Activated CD8-positive, alpha-beta T cell treated with anti-CD3 and anti-CD28 coated beads for 36 hours (primary cell): Measurements from ENCODE around the gene BDKRB2. TPM values are rescaled to one million over a fixed set of nuclear protein-coding genes. Genes with fewer than 3 reads are reported as not detected.

Experiments used
- ATAC-seq: fragments of 200-7000 bp; cut with Tn5 transposase; one replicate; pipeline ENCODE4 v1.10.0; 2021; ENCODE audit warnings: mild to moderate bottlenecking, moderate library complexity
- CTCF ChIA-PET: fragments of 350-600 bp; sonication (Branson Sonifier 250); formaldehyde crosslinking; loops from one replicate; lab custom pipeline; 2021; ENCODE audit warnings: antibody characterized with exemption; lab: Charles Lee
- POLR2A ChIA-PET: fragments of 350-600 bp; sonication (Branson Sonifier 250); formaldehyde crosslinking; loops from one replicate; lab custom pipeline; 2021; ENCODE audit warnings: antibody characterized with exemption; lab: Charles Lee
- DNase-seq: peaks from one replicate; pipeline ENCODE4 v3.0.0-alpha.2; 2020
- H3K27ac Mint-ChIP-seq: one replicate; pipeline ENCODE4 v1.8.0; 2021; ENCODE audit warnings: mild to moderate bottlenecking, mixed read lengths
- H3K27me3 Mint-ChIP-seq: one replicate; pipeline ENCODE4 v1.8.0; 2021; ENCODE audit warnings: mixed read lengths
- H3K36me3 Mint-ChIP-seq: one replicate; pipeline ENCODE4 v1.8.0; 2021; ENCODE audit warnings: low read depth, mixed read lengths
- H3K4me1 Mint-ChIP-seq: one replicate; pipeline ENCODE4 v1.8.0; 2021; ENCODE audit warnings: low read depth, mixed read lengths
- H3K4me3 Mint-ChIP-seq: one replicate; pipeline ENCODE4 v1.8.0; 2021; ENCODE audit warnings: mild to moderate bottlenecking, moderate library complexity, mixed read lengths
- H3K9me3 Mint-ChIP-seq: one replicate; pipeline ENCODE4 v1.8.0; 2021; ENCODE audit warnings: mixed read lengths
- intact Hi-C: fragments of 100-400 bp; cut with micrococcal nuclease; formaldehyde crosslinking; loops from one replicate; pipeline ENCODE4 v1.10.0; 2022
- total RNA-seq, 2 experiments: library from RNA; stranded (reverse); gene quantifications; one replicate each; pipeline ENCODE4 v1.2.3, GENCODE V29; 2021
- TF ChIP-seq, protein P1 (sequence below): fragments of 200-600 bp; IDR thresholded peaks from one replicate; pipeline ENCODE4 v1.8.0; 2022; ENCODE audit warnings: antibody characterized with exemption, mild to moderate bottlenecking

The BDKRB2 gene
- total RNA-seq, 2 experiments from 2014 or later = not detected

DNA sequence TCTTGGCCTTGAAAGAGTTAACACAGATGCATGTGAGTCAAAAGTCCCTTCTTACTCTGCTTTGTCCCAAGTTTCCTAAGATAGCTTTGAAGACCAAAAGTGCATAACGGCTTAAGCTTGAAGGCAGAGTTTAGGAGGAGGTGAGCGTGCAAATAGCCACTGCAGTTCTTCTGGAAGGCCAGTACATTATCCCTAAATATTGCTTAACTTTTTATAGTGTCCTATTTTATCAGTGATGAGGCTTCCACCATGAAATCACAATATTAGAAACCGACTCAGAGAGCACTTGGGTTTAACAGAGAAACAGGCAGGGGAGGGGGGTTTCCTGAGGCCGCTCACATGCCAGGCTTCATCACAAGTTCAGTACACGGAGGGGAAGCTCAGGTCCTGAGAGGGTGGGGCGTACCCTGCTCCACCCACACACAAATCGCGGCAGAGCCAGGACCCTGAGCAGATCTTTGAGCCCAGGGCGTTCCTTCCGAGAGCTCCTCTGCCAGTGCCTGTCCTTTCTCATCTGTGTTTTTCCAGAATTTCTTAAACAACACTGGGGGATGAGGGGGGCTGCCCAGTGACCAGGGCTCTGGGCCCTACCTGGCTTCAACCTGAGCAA is 26.8 kb upstream of the BDKRB2 start:
- Mint-ChIP-seq H3K4me3 (no peak overlapping the region), H3K27ac (no peak overlapping the region), H3K27me3 (peaks cover 12% of the 10 kb centered on the region), H3K9me3 (no peaks in the 10 kb centered on the region), H3K4me1 (peaks cover 5% of the 10 kb centered on the region), H3K36me3 (no peaks in the 10 kb centered on the region)
- ChIA-PET CTCF (no interaction called here), POLR2A (interaction anchor here (0.9 kb wide), 1 partner anchor 24 kb away, joined by 3 read pairs; no protein-coding TSS in a partner anchor)
- TF ChIP-seq, protein P1, sequence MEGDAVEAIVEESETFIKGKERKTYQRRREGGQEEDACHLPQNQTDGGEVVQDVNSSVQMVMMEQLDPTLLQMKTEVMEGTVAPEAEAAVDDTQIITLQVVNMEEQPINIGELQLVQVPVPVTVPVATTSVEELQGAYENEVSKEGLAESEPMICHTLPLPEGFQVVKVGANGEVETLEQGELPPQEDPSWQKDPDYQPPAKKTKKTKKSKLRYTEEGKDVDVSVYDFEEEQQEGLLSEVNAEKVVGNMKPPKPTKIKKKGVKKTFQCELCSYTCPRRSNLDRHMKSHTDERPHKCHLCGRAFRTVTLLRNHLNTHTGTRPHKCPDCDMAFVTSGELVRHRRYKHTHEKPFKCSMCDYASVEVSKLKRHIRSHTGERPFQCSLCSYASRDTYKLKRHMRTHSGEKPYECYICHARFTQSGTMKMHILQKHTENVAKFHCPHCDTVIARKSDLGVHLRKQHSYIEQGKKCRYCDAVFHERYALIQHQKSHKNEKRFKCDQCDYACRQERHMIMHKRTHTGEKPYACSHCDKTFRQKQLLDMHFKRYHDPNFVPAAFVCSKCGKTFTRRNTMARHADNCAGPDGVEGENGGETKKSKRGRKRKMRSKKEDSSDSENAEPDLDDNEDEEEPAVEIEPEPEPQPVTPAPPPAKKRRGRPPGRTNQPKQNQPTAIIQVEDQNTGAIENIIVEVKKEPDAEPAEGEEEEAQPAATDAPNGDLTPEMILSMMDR = no peak
- ATAC-seq (peak; percentile 78), DNase-seq (peak; percentile 45)
- intact Hi-C loops = no loop called here

DNA sequence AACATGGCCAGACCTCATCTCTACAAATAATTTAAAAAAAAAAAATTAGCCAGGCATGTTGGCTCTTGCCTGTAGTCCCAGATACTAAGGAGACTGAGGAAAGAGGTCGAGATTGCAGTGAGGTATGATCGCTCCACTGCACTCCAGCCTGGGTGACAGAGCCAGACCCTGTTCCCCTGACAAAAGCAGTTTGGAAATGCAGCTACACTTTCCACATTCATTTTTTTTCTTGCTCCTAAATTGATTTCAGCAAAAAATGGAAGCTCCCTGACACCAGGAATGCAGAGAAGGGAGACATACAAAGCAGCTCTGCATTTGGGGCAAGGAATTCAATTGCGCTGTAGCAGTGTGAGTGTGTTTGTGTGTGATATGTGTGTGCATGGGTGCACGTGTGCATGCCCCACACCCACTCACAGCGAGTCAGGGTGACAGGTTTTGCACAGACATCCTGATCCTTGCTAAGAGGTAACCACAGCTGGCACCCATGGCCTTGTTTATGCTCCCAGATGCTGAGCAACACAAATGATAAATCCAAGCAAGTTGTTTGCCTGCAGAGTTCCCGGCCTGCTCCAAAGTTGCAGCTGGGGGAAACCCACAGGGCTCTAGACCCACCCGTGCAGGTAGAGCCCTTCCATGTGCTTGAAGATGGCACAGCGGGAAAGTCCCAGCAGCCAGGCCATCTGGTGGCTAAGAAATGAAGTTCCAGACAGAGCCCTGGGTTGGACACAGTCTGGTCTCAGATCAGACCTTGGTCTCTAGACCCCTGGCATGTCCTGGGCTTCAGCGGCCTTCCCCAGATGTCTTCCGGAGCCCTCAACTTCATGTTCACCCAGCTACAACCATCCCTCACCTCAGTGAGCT is 25.9 kb upstream of the BDKRB2 start:
- intact Hi-C loops = no loop called here
- no peak overlapping the region for H3K27ac Mint-ChIP-seq
- no peaks in the 10 kb centered on the region for H3K9me3 Mint-ChIP-seq
- no peak for ATAC-seq
- H3K4me1 Mint-ChIP-seq = peaks cover 5% of the 10 kb centered on the region
- POLR2A ChIA-PET = interaction anchor here (0.9 kb wide), 1 partner anchor 25 kb away, joined by 3 read pairs; no protein-coding TSS in a partner anchor
- peaks cover 12% of the 10 kb centered on the region for H3K27me3 Mint-ChIP-seq
- H3K4me3 Mint-ChIP-seq = no peak overlapping the region
- H3K36me3 Mint-ChIP-seq = no peaks in the 10 kb centered on the region
- TF ChIP-seq, protein P1 = no peak
- CTCF ChIA-PET = interaction anchor here (1.4 kb wide), 1 partner anchor 97 kb away, joined by 4 read pairs; no protein-coding TSS in a partner anchor
- no peak for DNase-seq

DNA sequence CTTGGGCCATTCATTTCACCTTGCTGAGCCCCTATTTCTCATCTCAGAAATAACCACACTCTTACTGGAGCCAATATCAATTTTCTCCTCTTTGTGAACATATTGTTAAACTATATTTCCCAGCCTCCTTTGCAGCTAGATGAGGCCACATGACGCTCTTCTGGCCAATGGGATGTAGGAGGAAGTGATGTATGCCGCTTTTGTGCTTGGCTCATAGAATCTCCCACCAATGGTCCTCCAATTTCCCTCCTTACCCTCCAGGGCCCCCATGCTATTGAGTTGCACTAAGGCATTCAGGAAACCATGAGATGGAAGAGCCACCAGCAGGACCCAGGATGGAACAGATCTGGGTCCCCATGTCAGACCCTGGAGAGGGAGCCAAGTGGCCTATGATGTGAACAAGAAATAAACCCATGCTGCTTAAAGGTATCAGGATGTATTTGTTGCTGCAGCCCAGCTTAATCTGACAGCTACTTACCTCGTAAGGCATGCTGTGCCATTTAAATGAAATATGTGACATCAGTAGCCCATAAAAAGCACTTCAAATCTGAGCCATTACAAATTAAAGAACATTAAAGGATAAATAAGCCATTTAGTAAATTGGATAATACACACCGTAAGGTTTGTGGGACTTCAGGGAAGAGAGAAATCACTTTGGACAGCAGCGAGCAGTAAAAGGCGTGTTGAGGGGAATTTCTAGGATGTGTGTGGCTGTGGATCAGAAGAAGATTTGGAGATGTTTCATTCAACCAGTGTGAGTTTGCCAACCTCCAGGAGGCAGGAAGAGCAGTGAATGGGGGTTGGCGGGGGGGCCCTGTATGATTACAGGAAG is 24.4 kb upstream of the BDKRB2 start:
- CTCF ChIA-PET = interaction anchor here (1.4 kb wide), 1 partner anchor 95 kb away, joined by 4 read pairs; no protein-coding TSS in a partner anchor
- POLR2A ChIA-PET = no interaction called here
- H3K4me1 Mint-ChIP-seq = peaks cover 5% of the 10 kb centered on the region

DNA sequence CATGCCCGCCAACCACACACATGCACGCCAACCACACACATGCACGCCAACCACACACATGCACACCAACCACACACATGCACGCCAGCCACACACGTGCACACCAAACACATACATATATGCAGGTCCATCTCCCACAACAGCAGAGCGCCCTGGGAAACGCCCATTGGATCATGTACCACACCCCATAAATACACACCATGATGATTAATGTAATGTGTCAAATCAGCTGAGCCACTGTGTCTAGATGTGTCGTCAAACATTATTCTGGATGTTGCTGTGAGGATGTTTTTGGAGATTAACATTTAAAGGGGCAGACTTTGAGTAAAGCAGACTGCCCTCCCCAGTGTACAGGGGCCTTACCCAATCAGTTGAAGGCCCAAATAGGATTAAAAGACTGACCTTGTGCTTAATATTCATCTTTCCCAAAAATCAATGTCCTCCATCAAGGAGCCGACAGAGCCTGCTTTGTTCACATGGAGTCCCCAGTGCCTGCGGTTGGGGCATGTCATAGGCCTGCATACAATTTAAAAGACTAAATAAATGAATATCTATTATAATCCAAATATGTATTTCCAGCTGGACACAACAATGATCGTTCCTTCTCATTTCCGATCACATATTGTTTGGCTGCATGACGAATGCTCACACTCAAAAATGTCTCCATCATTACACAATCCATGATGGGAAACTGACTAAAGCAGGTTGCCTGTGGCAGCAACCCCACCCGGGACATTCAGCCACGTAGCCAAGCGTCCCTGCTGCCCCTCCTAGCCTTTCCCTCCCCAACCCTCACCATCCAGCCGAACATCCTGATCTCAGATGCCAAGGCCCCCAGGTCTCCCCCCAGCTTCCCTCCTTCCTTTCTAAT is 23.2 kb upstream of the BDKRB2 start:
- intact Hi-C loops = no loop called here
- peaks cover 12% of the 10 kb centered on the region for H3K27me3 Mint-ChIP-seq
- no peak overlapping the region for H3K4me3 Mint-ChIP-seq
- ChIA-PET CTCF (no interaction called here), POLR2A (no interaction called here)
- no peaks in the 10 kb centered on the region for H3K9me3 Mint-ChIP-seq
- TF ChIP-seq, protein P1 = no peak
- ATAC-seq = no peak
- no peak overlapping the region for H3K27ac Mint-ChIP-seq
- H3K4me1 Mint-ChIP-seq = peaks cover 5% of the 10 kb centered on the region
- no peaks in the 10 kb centered on the region for H3K36me3 Mint-ChIP-seq
- no peak for DNase-seq

More for the DNA sequence above, 24.4 kb upstream of the BDKRB2 start:
- no peak for DNase-seq
- Mint-ChIP-seq H3K36me3 (no peaks in the 10 kb centered on the region), H3K27me3 (peaks cover 12% of the 10 kb centered on the region), H3K27ac (no peak overlapping the region), H3K4me3 (no peak overlapping the region), H3K9me3 (no peaks in the 10 kb centered on the region)
- no peak for ATAC-seq
- intact Hi-C loops = no loop called here
- TF ChIP-seq, protein P1 = no peak
